ENCODE results near the gene YPEL3.
"Not testable (repeated sequence)": the region's sequence is repeated elsewhere in the genome, so short reads cannot be mapped to it uniquely, and the experiment has no call there.

YPEL3 gene, protein sequence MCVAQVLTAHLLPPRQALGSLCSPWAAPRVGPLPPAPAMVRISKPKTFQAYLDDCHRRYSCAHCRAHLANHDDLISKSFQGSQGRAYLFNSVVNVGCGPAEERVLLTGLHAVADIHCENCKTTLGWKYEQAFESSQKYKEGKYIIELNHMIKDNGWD

GRCh38 chr16:30096105-30096861 lies at the start of gene YPEL3:
Gene YPEL3 (minus strand): TSS chr16:30096213. CDS start chr16:30095482, 731 bp downstream.
- H3K36me3 Mint-ChIP-seq (ENCODE audit: low read depth), result peaks cover 33% of the 10 kb centered on the region
- H3K27me3 Mint-ChIP-seq (ENCODE audit: low read depth), result no peaks in the 10 kb centered on the region
- H3K4me1 Mint-ChIP-seq (ENCODE audit: low read depth), result peaks cover 25% of the 10 kb centered on the region
- H3K9me3 Mint-ChIP-seq, result peaks cover 25% of the 10 kb centered on the region
- H3K27ac Mint-ChIP-seq, result peak within 1 kb of the TSS; percentile 85
- H3K4me3 Mint-ChIP-seq, result peak within 1 kb of the TSS; percentile 88

- H3K9me3 Mint-ChIP-seq, result peaks cover 17% of the 10 kb centered on the region
- H3K27me3 Mint-ChIP-seq (ENCODE audit: low read depth), result peaks cover 3% of the 10 kb centered on the region
- H3K36me3 Mint-ChIP-seq (ENCODE audit: low read depth), result peaks cover 7% of the 10 kb centered on the region
- H3K27ac Mint-ChIP-seq, result no peak overlapping the region
- H3K4me3 Mint-ChIP-seq, result no peak overlapping the region
- H3K4me1 Mint-ChIP-seq (ENCODE audit: low read depth), result peaks cover 11% of the 10 kb centered on the region
These were observed 49.6 kb upstream of the YPEL3 start for GRCh38 chr16:30145657-30146056.

DNA sequence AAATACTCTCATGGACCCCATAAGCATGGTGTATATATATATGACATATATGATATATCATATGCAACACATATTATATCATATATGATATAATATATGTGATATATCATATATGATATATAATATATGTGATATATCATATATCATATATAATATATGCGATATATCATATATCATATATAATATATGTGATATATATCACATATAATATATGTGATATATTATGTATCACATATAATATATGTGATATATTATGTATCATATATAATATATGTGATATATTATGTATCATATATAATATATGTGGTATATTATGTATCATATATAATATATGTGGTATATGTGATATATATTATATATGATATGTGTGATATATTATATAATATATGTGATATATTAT lies 48.9 kb upstream of the YPEL3 start:
- Mint-ChIP-seq H3K4me1 (ENCODE audit: low read depth) (peaks cover 12% of the 10 kb centered on the region), H3K9me3 (peaks cover 17% of the 10 kb centered on the region), H3K4me3 (no peak overlapping the region), H3K27me3 (ENCODE audit: low read depth) (peaks cover 3% of the 10 kb centered on the region), H3K27ac (no peak overlapping the region), H3K36me3 (ENCODE audit: low read depth) (peaks cover 7% of the 10 kb centered on the region)

DNA sequence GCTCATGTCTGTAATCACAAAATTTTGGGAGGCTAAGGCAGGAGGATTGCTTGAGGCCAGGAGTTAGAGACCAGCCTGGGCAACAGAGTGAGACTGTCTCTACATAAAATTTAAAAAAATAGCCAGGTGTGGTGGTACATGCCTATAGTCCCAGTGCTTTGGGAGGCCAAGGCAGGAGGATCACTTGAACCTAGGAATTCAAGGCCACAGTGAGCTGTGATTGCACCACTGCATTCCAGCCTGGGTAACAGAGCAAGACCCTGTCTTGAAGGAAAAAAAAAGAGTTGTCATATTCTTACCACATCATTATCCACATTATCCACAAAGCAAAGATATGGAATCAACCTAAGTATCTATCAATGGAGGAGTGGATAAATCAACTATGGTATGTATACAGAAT lies 48.0 kb upstream of the YPEL3 start:
- Mint-ChIP-seq H3K36me3 (ENCODE audit: low read depth) (peaks cover 1% of the 10 kb centered on the region), H3K27ac (no peak overlapping the region), H3K4me1 (ENCODE audit: low read depth) (peaks cover 17% of the 10 kb centered on the region), H3K4me3 (no peak overlapping the region), H3K27me3 (ENCODE audit: low read depth) (no peaks in the 10 kb centered on the region), H3K9me3 (peaks cover 9% of the 10 kb centered on the region)

DNA sequence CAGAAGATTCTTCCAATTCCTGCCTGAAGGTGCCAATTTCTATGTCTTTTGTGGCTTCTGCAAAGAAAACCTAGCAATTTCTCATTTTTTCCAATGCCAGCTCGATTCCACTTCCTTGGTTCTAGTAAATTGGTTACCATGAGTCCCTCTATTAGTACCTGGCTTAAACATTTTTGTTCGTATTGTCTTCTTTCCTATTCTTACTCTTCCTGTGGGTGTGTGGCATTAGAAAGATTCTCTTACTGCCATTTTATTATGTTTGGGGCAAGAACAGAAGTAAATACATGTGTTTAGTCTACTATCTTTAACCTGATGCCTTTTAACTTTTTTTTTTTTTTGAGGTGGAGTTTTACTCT lies 47.3 kb upstream of the YPEL3 start:
- H3K9me3 Mint-ChIP-seq, result peaks cover 4% of the 10 kb centered on the region
- peak overlapping the region; percentile 1 for H3K4me3 Mint-ChIP-seq
- peaks cover 17% of the 10 kb centered on the region for H3K4me1 Mint-ChIP-seq (ENCODE audit: low read depth)
- H3K36me3 Mint-ChIP-seq (ENCODE audit: low read depth), result no peaks in the 10 kb centered on the region
- H3K27ac Mint-ChIP-seq, result peak overlapping the region; percentile 5
- H3K27me3 Mint-ChIP-seq (ENCODE audit: low read depth), result no peaks in the 10 kb centered on the region

DNA sequence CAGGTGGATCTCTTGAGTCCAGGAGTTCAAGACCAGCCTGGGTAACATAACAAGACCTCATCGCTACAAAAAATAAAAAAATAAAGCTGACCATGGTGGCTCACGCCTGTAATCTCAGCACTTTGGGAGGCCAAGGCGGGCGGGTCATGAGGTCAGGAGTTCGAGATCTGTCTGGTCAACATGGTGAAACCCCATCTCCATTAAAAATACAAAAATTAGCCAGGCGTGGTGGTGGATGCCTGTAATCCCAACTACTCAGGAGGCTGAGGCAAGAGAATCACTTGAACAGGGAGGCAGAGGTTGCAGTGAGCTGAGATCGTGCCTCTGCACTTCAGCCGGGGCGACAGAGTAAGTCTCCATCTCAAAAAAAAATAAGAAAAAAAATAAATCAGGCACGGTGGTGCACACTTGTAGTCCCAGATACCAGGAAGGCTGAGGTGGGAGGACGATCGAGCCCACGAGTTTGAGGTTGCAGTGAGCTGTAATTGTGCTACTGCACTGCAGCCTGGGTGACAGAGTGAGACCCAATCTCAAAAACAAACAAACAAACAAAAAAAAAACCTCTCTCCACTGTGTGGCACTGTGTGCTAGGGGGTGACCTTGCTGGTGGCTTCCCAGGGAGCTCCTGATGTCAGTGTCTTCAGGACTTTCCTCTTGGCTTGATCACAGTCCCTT lies 46.8 kb upstream of the YPEL3 start:
- Mint-ChIP-seq H3K27me3 (ENCODE audit: low read depth) (no peaks in the 10 kb centered on the region), H3K4me1 (ENCODE audit: low read depth) (peaks cover 17% of the 10 kb centered on the region), H3K27ac (peak overlapping the region; percentile 5), H3K9me3 (peaks cover 2% of the 10 kb centered on the region), H3K36me3 (ENCODE audit: low read depth) (no peaks in the 10 kb centered on the region), H3K4me3 (peak overlapping the region; percentile 1)

DNA sequence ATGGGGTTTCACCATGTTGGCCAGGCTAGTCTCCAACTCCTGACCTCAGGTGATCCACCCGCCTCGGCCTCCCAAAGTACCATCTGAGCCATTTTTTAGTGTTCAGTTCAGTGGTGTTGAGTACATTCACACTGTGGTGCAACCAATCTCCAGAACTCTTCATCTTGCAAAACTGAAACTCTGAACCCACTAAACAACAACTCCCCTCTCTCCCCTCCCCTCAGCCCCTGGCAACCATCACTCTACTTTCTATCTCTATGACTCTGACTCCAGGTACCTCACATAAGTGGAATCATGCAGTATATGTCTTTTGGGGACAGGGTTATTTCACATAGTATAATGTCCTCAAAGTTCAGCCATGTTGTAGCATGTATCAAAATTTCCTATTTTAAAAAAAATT lies 45.7 kb upstream of the YPEL3 start:
- Mint-ChIP-seq H3K27ac (peak overlapping the region; percentile 68), H3K36me3 (ENCODE audit: low read depth) (no peaks in the 10 kb centered on the region), H3K27me3 (ENCODE audit: low read depth) (no peaks in the 10 kb centered on the region), H3K4me1 (ENCODE audit: low read depth) (peaks cover 20% of the 10 kb centered on the region), H3K4me3 (no peak overlapping the region), H3K9me3 (no peaks in the 10 kb centered on the region)

- Mint-ChIP-seq H3K27ac (peak overlapping the region; percentile 87), H3K27me3 (ENCODE audit: low read depth) (no peaks in the 10 kb centered on the region), H3K9me3 (no peaks in the 10 kb centered on the region), H3K4me3 (no peak overlapping the region), H3K36me3 (ENCODE audit: low read depth) (no peaks in the 10 kb centered on the region), H3K4me1 (ENCODE audit: low read depth) (peaks cover 21% of the 10 kb centered on the region)
These were observed 43.8 kb upstream of the YPEL3 start for GRCh38 chr16:30139583-30140481.

DNA sequence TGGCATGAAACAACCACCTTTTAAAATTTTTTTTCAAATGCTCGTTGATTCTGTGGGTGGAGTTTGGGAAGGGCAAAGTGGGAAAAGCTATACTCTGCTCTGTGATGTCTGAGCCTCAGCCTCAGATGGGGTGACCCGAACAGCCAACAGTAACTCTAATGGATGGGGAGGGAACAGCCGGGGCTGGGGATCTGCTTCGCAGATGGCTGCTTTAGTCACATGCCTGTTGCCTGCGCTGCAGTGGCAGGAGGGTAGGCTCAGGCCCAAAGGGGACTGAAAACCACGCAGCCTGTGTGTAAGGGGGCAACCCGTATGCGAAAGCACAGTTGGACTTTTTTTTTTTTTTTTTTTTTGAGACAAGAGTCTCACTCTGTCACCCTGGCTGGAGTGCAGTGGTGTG lies 41.9 kb upstream of the YPEL3 start:
- Mint-ChIP-seq H3K27ac (no peak overlapping the region), H3K4me3 (no peak overlapping the region), H3K27me3 (ENCODE audit: low read depth) (no peaks in the 10 kb centered on the region)

GRCh38 chr16:30136971-30137605 lies 41.1 kb upstream of the YPEL3 start:
- peaks cover 24% of the 10 kb centered on the region for H3K4me1 Mint-ChIP-seq (ENCODE audit: low read depth)
- H3K9me3 Mint-ChIP-seq, result peaks cover 3% of the 10 kb centered on the region
- no peak overlapping the region for H3K27ac Mint-ChIP-seq
- no peaks in the 10 kb centered on the region for H3K27me3 Mint-ChIP-seq (ENCODE audit: low read depth)
- H3K4me3 Mint-ChIP-seq, result no peak overlapping the region
- H3K36me3 Mint-ChIP-seq (ENCODE audit: low read depth), result peaks cover 3% of the 10 kb centered on the region

More for the DNA sequence above, 41.9 kb upstream of the YPEL3 start:
- H3K9me3 Mint-ChIP-seq, result peaks cover 3% of the 10 kb centered on the region
- peaks cover 3% of the 10 kb centered on the region for H3K36me3 Mint-ChIP-seq (ENCODE audit: low read depth)
- H3K4me1 Mint-ChIP-seq (ENCODE audit: low read depth), result peaks cover 21% of the 10 kb centered on the region

DNA sequence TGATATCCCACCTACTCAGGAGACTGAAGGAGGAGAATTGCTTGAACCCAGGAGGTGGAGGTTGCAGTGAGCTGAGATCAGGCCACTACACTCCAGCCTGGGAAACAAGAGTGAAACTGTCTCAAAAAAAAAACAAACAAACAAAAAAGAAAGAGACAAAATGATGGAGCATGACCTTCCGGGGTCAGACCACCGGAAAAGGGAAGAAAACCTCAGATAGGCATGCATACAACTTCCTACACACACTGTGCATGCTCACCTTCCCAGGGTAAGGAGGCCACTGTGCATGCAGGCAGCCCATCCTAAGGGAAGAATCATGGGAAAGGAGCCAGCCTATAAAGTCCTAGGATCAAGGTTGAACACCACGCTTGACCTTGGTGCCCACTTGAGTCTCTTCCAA lies 36.6 kb upstream of the YPEL3 start:
- Mint-ChIP-seq H3K4me1 (ENCODE audit: low read depth) (peaks cover 23% of the 10 kb centered on the region), H3K36me3 (ENCODE audit: low read depth) (peaks cover 8% of the 10 kb centered on the region), H3K27ac (no peak overlapping the region), H3K27me3 (ENCODE audit: low read depth) (no peaks in the 10 kb centered on the region), H3K9me3 (peaks cover 3% of the 10 kb centered on the region), H3K4me3 (no peak overlapping the region)

- Mint-ChIP-seq H3K9me3 (peaks cover 3% of the 10 kb centered on the region), H3K27ac (peak overlapping the region; percentile 46), H3K4me1 (ENCODE audit: low read depth) (peaks cover 20% of the 10 kb centered on the region), H3K36me3 (ENCODE audit: low read depth) (peaks cover 8% of the 10 kb centered on the region), H3K27me3 (ENCODE audit: low read depth) (no peaks in the 10 kb centered on the region), H3K4me3 (no peak overlapping the region)
These were observed 36.0 kb upstream of the YPEL3 start for GRCh38 chr16:30131869-30132475.

DNA sequence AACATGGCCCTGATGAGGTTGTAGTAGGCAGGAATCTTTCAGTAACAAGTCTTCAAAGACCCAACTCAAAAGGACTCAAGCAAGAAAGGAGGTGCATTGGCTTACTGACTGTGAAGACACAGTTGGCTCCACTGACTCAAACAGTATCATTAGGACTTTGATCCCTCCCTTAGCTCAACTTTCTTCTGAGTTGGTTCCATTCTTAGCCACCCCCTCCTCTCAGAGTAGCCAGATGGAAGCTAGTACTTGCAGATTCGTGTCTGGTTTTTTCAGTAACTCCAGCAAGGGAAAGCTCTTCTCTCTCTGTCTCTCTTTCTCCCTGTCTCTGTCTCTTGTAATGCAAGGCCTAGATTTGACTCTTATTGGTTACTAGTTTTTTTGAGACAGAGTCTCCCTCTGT lies 32.0 kb upstream of the YPEL3 start:
- Mint-ChIP-seq H3K36me3 (ENCODE audit: low read depth) (peaks cover 5% of the 10 kb centered on the region), H3K9me3 (no peaks in the 10 kb centered on the region), H3K4me1 (ENCODE audit: low read depth) (peaks cover 15% of the 10 kb centered on the region), H3K27me3 (ENCODE audit: low read depth) (no peaks in the 10 kb centered on the region), H3K4me3 (no peak overlapping the region), H3K27ac (no peak overlapping the region)

DNA sequence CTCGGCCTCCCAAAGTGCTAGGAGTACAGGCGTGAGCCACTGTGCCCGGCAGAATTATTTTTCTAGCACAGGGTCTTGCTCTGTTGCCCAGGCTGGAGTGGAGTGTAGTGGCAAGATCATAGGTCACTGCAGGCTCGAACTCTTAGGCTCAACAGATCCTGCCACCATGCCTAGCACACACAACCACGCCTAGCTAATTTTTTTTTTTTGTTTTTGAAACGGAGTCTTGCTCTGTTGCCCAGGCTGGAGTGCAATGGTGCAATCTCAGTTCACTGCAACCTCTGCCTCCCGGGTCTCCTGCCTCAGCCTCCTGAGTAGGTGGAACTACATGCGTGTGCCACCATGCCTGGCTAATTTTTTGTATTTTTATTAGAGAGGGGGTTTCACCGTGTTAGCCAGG lies 29.7 kb upstream of the YPEL3 start:
- not testable (repeated sequence) for H3K9me3 Mint-ChIP-seq

More for the DNA sequence above, 29.7 kb upstream of the YPEL3 start:
- H3K4me3 Mint-ChIP-seq; H3K27me3 Mint-ChIP-seq (ENCODE audit: low read depth); H3K27ac Mint-ChIP-seq; H3K36me3 Mint-ChIP-seq (ENCODE audit: low read depth): not testable (repeated sequence)
- peaks cover 15% of the 10 kb centered on the region for H3K4me1 Mint-ChIP-seq (ENCODE audit: low read depth)

Data from T-helper 1 cell treated with Interleukin-12 subunit alpha and Interleukin-12 subunit beta and Interleukin-4 antibody, amounts not matched to agents 30 μg/mL and 1 μg/mL, for 36 hours (primary cell).